ENCODE results near the gene FAM219B.
A peak's percentile ranks its signal among the peaks of the same experiment; 100 is the strongest.

The FAM219B gene

DNA sequence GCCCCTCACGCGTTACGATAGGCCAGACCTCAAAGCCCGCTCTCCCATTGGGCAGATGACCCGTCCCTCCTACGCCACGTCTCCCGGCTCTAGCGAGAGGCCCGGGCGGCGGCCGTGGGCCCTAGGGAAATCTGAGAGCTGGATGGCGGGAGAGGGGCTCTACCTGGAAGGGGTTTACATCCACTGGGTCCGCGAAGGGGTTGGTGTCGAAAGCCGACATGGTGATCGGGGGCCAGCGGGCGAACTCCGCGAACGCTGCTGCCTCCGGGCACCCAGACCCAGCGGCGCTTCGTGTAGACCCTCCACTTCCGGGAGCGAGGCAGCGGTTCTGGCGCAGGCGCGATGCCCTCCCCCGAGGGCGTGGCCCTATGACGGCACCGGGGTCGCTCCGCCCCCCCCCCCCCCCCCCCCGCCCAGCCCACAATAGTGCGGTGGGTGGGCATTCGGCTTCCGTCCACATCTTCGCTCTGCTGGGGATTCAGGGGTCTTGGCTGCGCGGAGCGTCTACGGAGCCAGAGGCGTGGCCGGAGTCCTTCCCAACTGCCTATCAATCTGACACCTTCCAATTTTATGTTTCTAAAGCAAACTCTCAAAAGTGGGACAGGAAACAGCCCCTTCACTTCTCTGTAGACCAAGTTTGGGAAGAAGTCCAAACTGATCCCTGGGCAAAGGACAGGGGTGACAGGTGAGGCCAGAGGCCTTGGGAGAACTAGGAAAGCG is 33.5 kb downstream of the FAM219B start, which contains the start of gene SCAMP2:
SCAMP2 (minus strand) TSS at position 330 of the 720 bp plus-strand sequence; CDS start at position 220, 110 bp downstream.
- DNase-seq (ENCODE audit: low read depth in 2 of 2): peak; percentile 77 to 79

DNA sequence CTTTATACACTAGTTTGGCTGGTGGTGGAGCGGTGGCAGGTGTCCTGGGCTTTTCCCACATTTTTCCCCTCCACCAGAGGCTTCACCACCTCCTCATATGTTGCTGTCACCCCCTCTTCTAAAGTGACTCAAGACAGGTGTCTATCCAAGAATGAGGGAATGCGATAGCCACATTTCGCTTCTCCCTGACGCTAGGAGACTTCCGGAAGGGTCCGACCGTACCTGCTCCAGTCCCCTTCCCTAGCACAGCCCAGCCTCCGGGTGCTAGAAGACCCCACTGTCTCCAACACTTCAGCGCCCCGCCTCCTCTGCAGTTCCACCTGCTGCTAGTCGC is 34.0 kb downstream of the FAM219B start:
- DNase-seq (ENCODE audit: low read depth in 2 of 2): no peak

- DNase-seq (ENCODE audit: low read depth in 2 of 2): no peak
These were observed 36.0 kb downstream of the FAM219B start for GRCh38 chr15:74870436-74871215.

DNA sequence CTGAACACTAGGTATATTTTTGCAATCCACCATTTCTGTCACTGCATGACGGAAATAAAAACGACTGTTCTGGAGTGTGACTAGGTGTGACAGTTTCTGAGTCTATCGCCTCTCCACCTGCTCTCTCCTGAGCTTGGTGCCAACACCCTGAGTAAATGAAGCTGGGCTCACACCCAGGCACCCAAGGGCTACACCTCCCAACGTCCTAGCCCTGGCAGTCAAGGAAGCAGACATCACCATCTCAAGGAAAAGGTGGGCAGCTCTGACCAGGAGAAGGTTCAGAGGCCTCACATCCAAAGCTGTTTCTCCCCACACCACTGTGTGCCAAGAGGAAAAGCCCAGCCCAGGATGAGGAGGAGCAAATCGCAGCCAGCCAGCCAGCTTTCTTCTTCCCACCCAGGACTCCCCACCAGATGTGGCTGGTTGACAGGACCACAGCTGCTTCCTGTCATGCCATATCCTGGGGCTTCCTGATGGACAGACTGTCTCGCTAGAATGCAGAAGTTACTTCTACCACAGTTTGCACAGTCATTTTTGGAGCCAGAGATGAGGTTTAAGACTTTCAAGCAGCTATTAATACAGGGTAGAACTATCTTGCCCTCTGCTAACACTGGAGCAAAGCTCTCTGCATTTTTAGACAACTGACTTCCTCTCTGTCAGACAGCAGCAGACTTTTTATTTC is 36.8 kb downstream of the FAM219B start:
- no peak for DNase-seq (ENCODE audit: low read depth in 2 of 2)

DNA sequence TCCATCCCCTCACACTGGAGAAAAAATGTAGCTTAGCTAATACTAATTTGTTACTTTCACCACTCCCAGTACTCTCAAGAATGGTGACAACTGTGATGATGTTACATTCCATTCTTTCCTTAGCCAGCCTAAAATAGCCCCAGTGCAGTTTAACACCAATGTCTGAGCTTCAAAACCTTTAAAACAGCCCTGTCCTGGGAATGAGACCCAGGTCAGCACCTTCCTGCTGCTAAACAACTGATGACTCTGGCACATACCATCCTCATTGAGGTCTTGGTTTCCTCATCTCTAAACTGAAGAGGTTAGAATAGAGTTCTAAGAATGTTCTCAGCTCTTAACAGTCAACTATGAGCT is 37.3 kb downstream of the FAM219B start:
- DNase-seq (ENCODE audit: low read depth in 2 of 2): no peak

DNA sequence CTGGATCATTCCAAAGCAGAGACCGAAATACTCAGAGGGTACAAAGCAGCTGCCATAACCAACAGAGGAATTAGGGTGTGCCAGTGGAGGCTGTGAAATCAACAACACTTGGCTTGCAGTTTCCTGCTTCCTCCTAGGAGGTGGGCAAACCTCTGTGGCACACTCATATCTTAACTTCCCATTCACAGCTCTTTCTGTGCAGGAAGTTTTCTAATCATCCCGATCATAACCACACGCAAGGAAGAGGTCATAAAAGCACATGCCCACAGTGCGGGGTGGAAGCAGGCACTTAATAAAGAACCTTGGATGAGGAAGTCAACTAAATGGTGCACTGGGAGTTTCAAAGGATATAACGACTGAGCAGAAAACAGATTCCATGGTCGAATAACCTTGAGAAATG is 38.6 kb downstream of the FAM219B start:
- DNase-seq (ENCODE audit: low read depth in 2 of 2): no peak

DNA sequence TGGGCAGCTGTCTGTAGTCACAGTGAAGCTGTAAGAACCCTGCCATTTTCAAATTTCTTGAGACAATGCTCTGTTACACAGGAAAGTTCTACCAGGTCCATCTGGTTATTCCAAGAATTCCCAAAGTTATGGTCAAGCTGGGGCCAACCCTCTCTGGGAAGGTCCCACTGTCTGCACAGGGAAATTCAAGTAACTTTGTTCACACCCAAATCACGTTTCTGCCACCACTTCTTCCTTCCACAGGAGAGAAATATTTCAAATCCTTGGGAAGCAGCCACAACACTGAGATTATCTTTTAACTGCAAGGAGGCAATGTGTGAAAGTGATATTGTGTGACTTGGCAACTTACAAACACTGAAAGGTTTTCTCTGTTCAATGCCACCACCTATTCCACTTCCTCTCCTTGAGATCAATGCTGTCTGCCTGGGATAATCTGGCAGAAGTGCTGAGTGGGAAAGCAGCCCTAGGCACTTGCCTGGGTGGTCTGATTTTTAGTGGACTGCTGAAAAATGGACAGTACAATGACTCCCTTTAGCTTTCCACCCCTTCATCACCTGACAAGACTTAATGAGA is 39.1 kb downstream of the FAM219B start:
- no peak for DNase-seq (ENCODE audit: low read depth in 2 of 2)

GRCh38 chr15:74866090-74866489 is 40.6 kb downstream of the FAM219B start:
- no peak for DNase-seq (ENCODE audit: low read depth in 2 of 2)

- DNase-seq (ENCODE audit: low read depth in 2 of 2): no peak
These were observed 41.3 kb downstream of the FAM219B start for GRCh38 chr15:74865316-74865715.

- no peak for DNase-seq (ENCODE audit: low read depth in 2 of 2)
These were observed 42.4 kb downstream of the FAM219B start for GRCh38 chr15:74864296-74864695.

- no peak for DNase-seq (ENCODE audit: low read depth in 2 of 2)
These were observed 43.2 kb downstream of the FAM219B start for GRCh38 chr15:74863239-74864056.

- DNase-seq (ENCODE audit: low read depth in 2 of 2): no peak
These were observed 48.3 kb downstream of the FAM219B start for GRCh38 chr15:74858369-74858740.

GRCh38 chr15:74857671-74858368 is 48.8 kb downstream of the FAM219B start:
- DNase-seq (ENCODE audit: low read depth in 2 of 2): no peak

- no peak for DNase-seq (ENCODE audit: low read depth in 2 of 2)
These were observed 49.5 kb downstream of the FAM219B start for GRCh38 chr15:74857082-74857655.

DNA sequence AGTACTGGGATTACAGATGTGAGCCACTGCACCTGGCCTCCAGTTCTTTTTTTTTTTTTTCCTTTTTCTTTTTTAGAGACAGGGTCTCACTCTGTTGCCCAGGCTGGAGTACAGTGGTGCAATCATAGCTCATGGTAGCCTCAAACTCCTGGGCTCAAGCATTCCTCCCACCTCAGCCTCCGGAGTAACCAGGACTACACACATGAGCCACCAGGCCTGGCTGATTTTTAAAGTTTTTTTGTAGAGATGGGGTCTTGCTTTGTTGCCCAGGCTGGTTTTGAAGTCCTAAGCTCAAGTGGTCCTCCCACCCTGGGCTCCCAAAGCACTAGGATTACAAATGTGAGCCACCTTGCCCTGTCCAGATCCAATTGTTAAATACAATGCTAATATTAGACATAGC is 50.1 kb downstream of the FAM219B start:
- no peak for DNase-seq (ENCODE audit: low read depth in 2 of 2)

- no peak for DNase-seq (ENCODE audit: low read depth in 2 of 2)
These were observed 50.8 kb downstream of the FAM219B start for GRCh38 chr15:74855857-74856256.

DNA sequence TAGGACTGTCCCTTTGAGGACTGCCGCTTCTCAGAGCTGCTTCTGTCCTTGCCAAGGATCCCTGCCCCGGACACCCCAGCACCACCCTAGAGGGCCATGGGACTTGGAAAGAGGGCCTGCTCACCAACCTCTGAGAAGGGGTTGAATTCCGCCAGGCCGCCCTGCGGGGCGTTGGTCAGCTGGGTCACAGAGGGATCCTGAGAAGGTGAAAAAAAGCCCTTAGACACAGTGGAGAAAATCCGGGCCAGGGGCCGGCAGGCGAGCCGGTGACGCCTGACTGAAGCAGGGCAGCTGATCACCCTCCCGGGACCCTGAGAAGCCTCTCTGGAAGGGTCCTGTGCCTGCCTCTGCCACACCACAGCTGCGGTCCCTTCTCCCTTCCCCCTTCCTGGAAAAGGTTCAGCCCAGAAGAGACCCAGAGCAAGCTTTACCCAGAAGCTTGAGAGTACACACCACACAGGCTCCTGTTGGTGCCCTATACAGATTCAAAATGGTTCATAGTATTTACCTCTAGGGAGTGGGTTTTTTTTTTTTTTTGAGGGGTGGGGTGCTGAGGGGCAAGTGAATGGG is 52.1 kb downstream of the FAM219B start:
- DNase-seq (ENCODE audit: low read depth in 2 of 2): no peak

GRCh38 chr15:74851960-74852359 is 54.7 kb downstream of the FAM219B start:
- DNase-seq (ENCODE audit: low read depth in 2 of 2): no peak

DNA sequence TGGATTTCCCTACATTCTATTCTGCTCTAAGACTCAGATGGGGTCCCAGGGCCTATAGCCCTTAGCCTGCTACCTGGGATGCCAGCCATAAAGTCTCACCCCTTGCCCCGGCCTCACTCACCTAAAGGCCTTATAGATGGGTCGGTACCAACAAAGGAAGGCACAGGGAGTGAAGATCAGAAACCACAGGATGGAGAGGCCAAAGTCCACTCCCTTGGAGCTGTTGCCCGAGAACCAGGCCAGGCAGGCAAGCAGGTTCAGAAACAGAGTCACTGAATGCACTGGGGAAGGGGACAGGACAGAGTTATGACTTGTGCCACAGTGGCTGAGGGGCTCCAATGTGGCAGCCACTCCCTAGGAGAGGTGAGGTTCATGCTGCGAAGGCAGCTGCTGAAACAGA is 56.3 kb downstream of the FAM219B start:
- DNase-seq (ENCODE audit: low read depth in 2 of 2): no peak
